Gastrocnemius medialis (tissue), 4 donors: ENCODE results near the gene CCL17.

ENCODE experiments used
- POLR2A ChIP-seq, 2 donors: fragments of 450-650 bp; IDR thresholded peaks; one replicate each; pipeline ENCODE4 v1.6.1; 2017; ENCODE audit warnings: antibody characterized with exemption in 2 of 2, mild to moderate bottlenecking in 2 of 2, moderate library complexity in 2 of 2
- TF ChIP-seq, protein P1 (sequence below), 5 experiments: fragments of 450-650 bp in 3 of 5; fragments of 200-600 bp in 2 of 5; sonication (generic) in 2 of 5; IDR thresholded peaks in 4 of 5; conservative IDR thresholded peaks in 1 of 5; 1 replicate in 4 of 5; 2 replicates in 1 of 5; pipeline ENCODE4 v1.5.1; 2016 to 2019; ENCODE audit warnings: antibody characterized with exemption in 5 of 5, mild to moderate bottlenecking in 3 of 5, moderate library complexity in 3 of 5

DNA sequence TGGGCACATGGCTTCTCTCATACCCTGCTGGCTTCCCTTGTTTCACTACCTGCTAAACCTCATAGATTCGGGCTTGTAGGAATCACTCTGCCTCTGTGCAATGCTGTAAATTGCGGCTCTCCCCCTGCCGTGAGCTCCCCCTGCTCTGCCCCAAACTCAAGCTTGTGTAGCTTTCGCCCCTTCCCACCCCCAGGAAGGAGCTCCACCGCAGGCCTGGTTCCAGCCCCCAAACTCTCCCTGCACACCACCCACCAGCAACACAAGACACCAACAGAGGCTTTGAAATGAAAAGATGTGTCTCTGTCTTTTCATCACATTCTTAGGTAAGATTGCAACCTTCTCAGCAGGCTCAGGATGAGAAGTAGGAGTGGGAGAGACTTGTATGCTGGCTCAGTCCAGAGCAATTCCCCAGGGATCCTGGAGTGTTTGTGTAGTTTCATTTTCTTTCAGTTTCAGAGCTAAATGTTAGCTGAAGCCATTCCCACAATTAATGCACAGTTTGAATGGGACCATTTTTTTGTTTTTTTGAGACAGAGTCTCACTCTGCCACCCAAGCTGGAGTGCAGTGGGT is 18.1 kb upstream of the CCL17 start:
- TF ChIP-seq POLR2A (IDR thresholded peaks at IDR 0.05), result no peak
- TF ChIP-seq, protein P1, sequence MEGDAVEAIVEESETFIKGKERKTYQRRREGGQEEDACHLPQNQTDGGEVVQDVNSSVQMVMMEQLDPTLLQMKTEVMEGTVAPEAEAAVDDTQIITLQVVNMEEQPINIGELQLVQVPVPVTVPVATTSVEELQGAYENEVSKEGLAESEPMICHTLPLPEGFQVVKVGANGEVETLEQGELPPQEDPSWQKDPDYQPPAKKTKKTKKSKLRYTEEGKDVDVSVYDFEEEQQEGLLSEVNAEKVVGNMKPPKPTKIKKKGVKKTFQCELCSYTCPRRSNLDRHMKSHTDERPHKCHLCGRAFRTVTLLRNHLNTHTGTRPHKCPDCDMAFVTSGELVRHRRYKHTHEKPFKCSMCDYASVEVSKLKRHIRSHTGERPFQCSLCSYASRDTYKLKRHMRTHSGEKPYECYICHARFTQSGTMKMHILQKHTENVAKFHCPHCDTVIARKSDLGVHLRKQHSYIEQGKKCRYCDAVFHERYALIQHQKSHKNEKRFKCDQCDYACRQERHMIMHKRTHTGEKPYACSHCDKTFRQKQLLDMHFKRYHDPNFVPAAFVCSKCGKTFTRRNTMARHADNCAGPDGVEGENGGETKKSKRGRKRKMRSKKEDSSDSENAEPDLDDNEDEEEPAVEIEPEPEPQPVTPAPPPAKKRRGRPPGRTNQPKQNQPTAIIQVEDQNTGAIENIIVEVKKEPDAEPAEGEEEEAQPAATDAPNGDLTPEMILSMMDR (IDR thresholded peaks at IDR 0.05 in 4 of 5, conservative IDR thresholded peaks at IDR 0.05 in 1 of 5), result no peak
